Mesenchymal stem cell (in vitro differentiated cells and primary cell): ENCODE measurements around the gene MRPL52.
A peak's percentile ranks its signal among the peaks of the same experiment; 100 is the strongest.

Experiments used
- DNase-seq: peaks from one replicate; pipeline ENCODE4 v3.0.0-alpha.2; 2013
- H2AFZ ChIP-seq: one replicate; pipeline ENCODE4 v1.6.1; 2013; ENCODE audit warnings: low read depth, mild to moderate bottlenecking, control low read depth, inconsistent platforms, low read length, moderate library complexity
- H2AK5ac ChIP-seq: 2 replicates; pipeline ENCODE4 v1.6.1; 2013; ENCODE audit warnings: low read length, moderate library complexity, mild to moderate bottlenecking, inconsistent platforms; ENCODE audit not compliant: severe bottlenecking
- H2BK120ac ChIP-seq: one replicate; pipeline ENCODE4 v1.6.1; 2013; ENCODE audit warnings: low read depth, mild to moderate bottlenecking, inconsistent platforms, low read length, moderate library complexity
- H2BK12ac ChIP-seq, 2 experiments: one replicate each; pipeline ENCODE4 v1.6.1; 2013; ENCODE audit warnings: inconsistent platforms in 2 of 2, low read length in 2 of 2, mild to moderate bottlenecking in 2 of 2, moderate library complexity in 2 of 2, control low read depth in 1 of 2
- H2BK15ac ChIP-seq: one replicate; pipeline ENCODE4 v1.6.1; 2013; ENCODE audit warnings: mild to moderate bottlenecking, low read depth, inconsistent platforms; ENCODE audit not compliant: poor library complexity, severe bottlenecking
- H2BK5ac ChIP-seq: 2 replicates; pipeline ENCODE4 v1.6.1; 2013; ENCODE audit warnings: low read depth, mild to moderate bottlenecking, low read length, control low read depth, inconsistent platforms; ENCODE audit not compliant: poor library complexity, severe bottlenecking
- H3K14ac ChIP-seq, 2 experiments: one replicate each; pipeline ENCODE4 v1.6.1; 2013; ENCODE audit warnings: inconsistent platforms in 2 of 2, low read length in 2 of 2, control low read depth in 1 of 2, mild to moderate bottlenecking in 1 of 2, moderate library complexity in 1 of 2
- H3K18ac ChIP-seq, 2 experiments: one replicate each; pipeline ENCODE4 v1.6.1; 2013; ENCODE audit warnings: inconsistent platforms in 2 of 2, low read length in 2 of 2, control low read depth in 1 of 2, low read depth in 1 of 2, mild to moderate bottlenecking in 1 of 2
- H3K23ac ChIP-seq, 2 experiments: one replicate each; pipeline ENCODE4 v1.6.1; 2013; ENCODE audit warnings: inconsistent platforms in 2 of 2, low read length in 2 of 2, mild to moderate bottlenecking in 2 of 2, moderate library complexity in 2 of 2, control low read depth in 1 of 2
- H3K27ac ChIP-seq: 2 replicates; pipeline ENCODE4 v1.5.1; 2013; ENCODE audit warnings: mild to moderate bottlenecking, moderate library complexity, low read length, control low read depth, inconsistent platforms; ENCODE audit not compliant: poor library complexity, severe bottlenecking
- H3K27me3 ChIP-seq, 2 experiments: 2 replicates each; pipeline versions ENCODE4 v1.6.1 to v1.7.0; 2013; ENCODE audit warnings: low read length in 2 of 2, mild to moderate bottlenecking in 2 of 2, moderate library complexity in 2 of 2, control low read depth in 1 of 2, inconsistent platforms in 1 of 2; ENCODE audit not compliant: control insufficient read depth in 1 of 2, insufficient read depth in 1 of 2
- H3K36me3 ChIP-seq, 2 experiments: 2 replicates each; pipeline versions ENCODE4 v1.6.1 to v1.7.0; 2013; ENCODE audit warnings: low read length in 2 of 2, control low read depth in 1 of 2, inconsistent platforms in 1 of 2, low read depth in 1 of 2, mild to moderate bottlenecking in 1 of 2; ENCODE audit not compliant: insufficient read depth in 2 of 2, control insufficient read depth in 1 of 2
- H3K4ac ChIP-seq, 2 experiments: one replicate each; pipeline ENCODE4 v1.6.1; 2013; ENCODE audit warnings: inconsistent platforms in 2 of 2, low read length in 2 of 2, mild to moderate bottlenecking in 2 of 2, moderate library complexity in 2 of 2, control low read depth in 1 of 2, low read depth in 1 of 2
- H3K4me1 ChIP-seq: 2 replicates; pipeline ENCODE4 v1.6.1; 2013; ENCODE audit warnings: low read depth, low read length, control low read depth; ENCODE audit not compliant: control insufficient read depth, insufficient read depth
- H3K4me2 ChIP-seq: 2 replicates; pipeline ENCODE4 v1.6.1; 2013; ENCODE audit warnings: low read length, mild to moderate bottlenecking, inconsistent platforms; ENCODE audit not compliant: poor library complexity, severe bottlenecking
- H3K4me3 ChIP-seq, 2 experiments: 2 replicates each; pipeline versions ENCODE4 v1.5.1 to v1.7.0; 2013; ENCODE audit warnings: low read length in 2 of 2, mild to moderate bottlenecking in 2 of 2, control low read depth in 1 of 2, low read depth in 1 of 2; ENCODE audit not compliant: insufficient read depth in 1 of 2
- H3K79me1 ChIP-seq: replicated peaks from 2 replicates; pipeline ENCODE4 v1.6.1; 2013; ENCODE audit warnings: mild to moderate bottlenecking, control low read depth, low read length, inconsistent platforms; ENCODE audit not compliant: poor library complexity, severe bottlenecking
- H3K9ac ChIP-seq: 2 replicates; pipeline ENCODE4 v1.7.0; 2013; ENCODE audit warnings: mild to moderate bottlenecking, low read length, moderate library complexity
- H3K9me3 ChIP-seq: 2 replicates; pipeline ENCODE4 v1.7.0; 2013; ENCODE audit warnings: mild to moderate bottlenecking, low read length; ENCODE audit not compliant: control insufficient read depth
- H4K8ac ChIP-seq: one replicate; pipeline ENCODE4 v1.6.1; 2013; ENCODE audit warnings: inconsistent platforms, mild to moderate bottlenecking, low read length, moderate library complexity
- H4K91ac ChIP-seq: one replicate; pipeline ENCODE4 v1.6.1; 2013; ENCODE audit warnings: mild to moderate bottlenecking, low read length, inconsistent platforms
- WGBS: methylation state at CpG from one replicate; pipeline ENCODE4 v1.1.7; 2013; ENCODE audit warnings: mixed read lengths; 5-methylcytosine and 5-hydroxymethylcytosine counted together

MRPL52 gene

GRCh38 chr14:22808388-22809209, 21.1 kb upstream of the MRPL52 start:
- H2AK5ac ChIP-seq: no peak overlapping the region
- no peaks in the 10 kb centered on the region for H3K4me1 ChIP-seq
- H3K4me2 ChIP-seq: no peak overlapping the region
- no peak overlapping the region for H3K23ac ChIP-seq
- H3K18ac ChIP-seq: no peak overlapping the region
- no peaks in the 10 kb centered on the region for H3K79me1 ChIP-seq
- no peak for DNase-seq
- no peak overlapping the region for H3K14ac ChIP-seq
- no peaks in the 10 kb centered on the region for H3K9me3 ChIP-seq
- H2BK12ac ChIP-seq: no peak overlapping the region
- no peak overlapping the region for H2BK5ac ChIP-seq
- no peak overlapping the region for H3K4ac ChIP-seq
- no peak overlapping the region for H2BK120ac ChIP-seq
- no peak overlapping the region for H3K9ac ChIP-seq
- no peak overlapping the region for H3K27ac ChIP-seq
- no peak overlapping the region for H4K91ac ChIP-seq
- no peaks in the 10 kb centered on the region for H3K36me3 ChIP-seq
- H3K4me3 ChIP-seq: no peak overlapping the region
- H3K27me3 ChIP-seq: peaks cover 0 to 1% of the 10 kb centered on the region in 2 experiments
- no peak overlapping the region for H2BK15ac ChIP-seq
- 86% methylated on average over 5 of the region's 5 CpGs for WGBS
- no peak overlapping the region for H4K8ac ChIP-seq
- no peak overlapping the region for H2AFZ ChIP-seq

- H3K4me3 ChIP-seq: no peak overlapping the region
- no peaks in the 10 kb centered on the region for H3K36me3 ChIP-seq
- H3K4me2 ChIP-seq: no peak overlapping the region
- H3K9me3 ChIP-seq: no peaks in the 10 kb centered on the region
- H2BK15ac ChIP-seq: no peak overlapping the region
- H2AK5ac ChIP-seq: no peak overlapping the region
- H2BK12ac ChIP-seq: no peak overlapping the region
- no peak overlapping the region for H4K8ac ChIP-seq
- no peak overlapping the region for H3K9ac ChIP-seq
- no peak overlapping the region for H4K91ac ChIP-seq
- H2BK120ac ChIP-seq: no peak overlapping the region
- H3K14ac ChIP-seq: no peak overlapping the region
- no peak overlapping the region for H3K23ac ChIP-seq
- no peak overlapping the region for H3K27ac ChIP-seq
- H3K27me3 ChIP-seq: no peaks in the 10 kb centered on the region
- no peak overlapping the region for H3K4ac ChIP-seq
- WGBS: 100% methylated on average over 1 of the region's 2 CpGs
- H3K79me1 ChIP-seq: no peaks in the 10 kb centered on the region
- H2AFZ ChIP-seq: no peak overlapping the region
- DNase-seq: peak; percentile 16
- no peak overlapping the region for H2BK5ac ChIP-seq
- H3K4me1 ChIP-seq: peaks cover 9% of the 10 kb centered on the region
- no peak overlapping the region for H3K18ac ChIP-seq
These were observed 18.0 kb upstream of the MRPL52 start for GRCh38 chr14:22811722-22812121.

DNA sequence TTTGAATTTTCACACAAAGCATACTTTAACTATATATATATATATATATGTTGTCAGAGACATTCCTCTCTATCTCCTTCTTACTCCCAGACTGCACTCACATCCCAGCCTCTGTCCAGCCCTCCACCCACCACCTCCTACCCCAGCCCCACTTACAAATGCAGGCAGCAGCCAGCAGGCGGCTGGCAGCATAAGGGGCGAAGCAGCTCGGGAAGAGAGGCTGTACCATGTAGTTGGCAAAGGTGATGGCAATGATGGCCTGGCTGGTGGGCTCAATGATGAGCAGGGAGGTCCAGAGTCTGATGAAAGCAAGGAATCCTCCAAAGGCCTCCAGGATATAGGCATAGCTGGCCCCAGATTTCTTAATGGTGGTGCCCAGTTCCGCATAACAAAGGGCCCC, 16.9 kb upstream of the MRPL52 start:
- H3K27ac ChIP-seq: no peak overlapping the region
- no peak overlapping the region for H3K18ac ChIP-seq
- no peak overlapping the region for H2BK120ac ChIP-seq
- no peak overlapping the region for H2BK15ac ChIP-seq
- H2AFZ ChIP-seq: no peak overlapping the region
- DNase-seq: no peak
- H3K14ac ChIP-seq: no peak overlapping the region
- no peaks in the 10 kb centered on the region for H3K27me3 ChIP-seq
- H4K8ac ChIP-seq: no peak overlapping the region
- no peaks in the 10 kb centered on the region for H3K9me3 ChIP-seq
- H4K91ac ChIP-seq: no peak overlapping the region
- H2BK12ac ChIP-seq: no peak overlapping the region
- no peak overlapping the region for H3K4me2 ChIP-seq
- H2BK5ac ChIP-seq: no peak overlapping the region
- H3K79me1 ChIP-seq: no peaks in the 10 kb centered on the region
- 87% methylated on average over 4 of the region's 4 CpGs for WGBS
- H3K4me1 ChIP-seq: peaks cover 9% of the 10 kb centered on the region
- no peak overlapping the region for H2AK5ac ChIP-seq
- H3K36me3 ChIP-seq: no peaks in the 10 kb centered on the region
- no peak overlapping the region for H3K23ac ChIP-seq
- no peak overlapping the region for H3K4ac ChIP-seq
- H3K4me3 ChIP-seq: no peak overlapping the region
- no peak overlapping the region for H3K9ac ChIP-seq

- peaks cover 10% of the 10 kb centered on the region for H3K4me1 ChIP-seq
- H3K27me3 ChIP-seq: no peaks in the 10 kb centered on the region
- no peak overlapping the region for H3K9ac ChIP-seq
- H3K4me3 ChIP-seq: no peak overlapping the region
- no peak overlapping the region for H3K23ac ChIP-seq
- 79% methylated on average over 7 of the region's 9 CpGs for WGBS
- H2BK120ac ChIP-seq: no peak overlapping the region
- no peak overlapping the region for H4K8ac ChIP-seq
- H2BK15ac ChIP-seq: no peak overlapping the region
- no peak overlapping the region for H3K4ac ChIP-seq
- no peak for DNase-seq
- H3K36me3 ChIP-seq: peaks cover 0 to under 1% of the 10 kb centered on the region in 2 experiments
- no peaks in the 10 kb centered on the region for H3K79me1 ChIP-seq
- H3K9me3 ChIP-seq: no peaks in the 10 kb centered on the region
- no peak overlapping the region for H3K27ac ChIP-seq
- no peak overlapping the region for H3K18ac ChIP-seq
- no peak overlapping the region for H4K91ac ChIP-seq
- H3K14ac ChIP-seq: no peak overlapping the region
- no peak overlapping the region for H3K4me2 ChIP-seq
- H2BK5ac ChIP-seq: no peak overlapping the region
- H2AFZ ChIP-seq: no peak overlapping the region
- no peak overlapping the region for H2BK12ac ChIP-seq
- H2AK5ac ChIP-seq: no peak overlapping the region
These were observed 16.5 kb upstream of the MRPL52 start for GRCh38 chr14:22813145-22813544.
